Transverse colon (tissue), 4 donors: Measurements from ENCODE around the gene PLXNA2.

ENCODE experiments used
- CTCF ChIP-seq, 5 experiments: fragments of 200-600 bp in 3 of 5; fragments of 450-650 bp in 2 of 5; sonication (generic) in 3 of 5; IDR thresholded peaks; 1 replicate in 2 of 5; 2 replicates in 3 of 5; pipeline ENCODE4 v1.5.1; 2016 to 2017; ENCODE audit warnings: antibody characterized with exemption in 5 of 5, inconsistent platforms in 3 of 5, mild to moderate bottlenecking in 2 of 5, moderate library complexity in 1 of 5
- EP300 ChIP-seq: sonication (generic); formaldehyde crosslinking; IDR thresholded peaks from one replicate; pipeline ENCODE4 v1.6.1; 2017; ENCODE audit warnings: antibody characterized with exemption, low read depth
- POLR2A ChIP-seq: fragments of 450-650 bp; IDR thresholded peaks from one replicate; pipeline ENCODE4 v1.6.1; 2016; ENCODE audit warnings: antibody characterized with exemption, mild to moderate bottlenecking, moderate library complexity
- POLR2AphosphoS5 ChIP-seq, 3 donors: sonication (generic); formaldehyde crosslinking; IDR thresholded peaks; one replicate each; pipeline ENCODE4 v1.6.1; 2016; ENCODE audit warnings: antibody characterized with exemption in 3 of 3

- TF ChIP-seq POLR2A = no peak
- TF ChIP-seq CTCF (IDR thresholded peaks at IDR 0.05) = no peak
- TF ChIP-seq POLR2AphosphoS5 (IDR thresholded peaks at IDR 0.05) = no peak
- no peak for TF ChIP-seq EP300
Measured at GRCh38 chr1:208256091-208256490, 11.9 kb upstream of the PLXNA2 start.
